Esophagus muscularis mucosa (tissue), 4 donors: ENCODE results near the gene CLEC4F. TPM values are rescaled to one million over a fixed set of nuclear protein-coding genes. Genes with fewer than 3 reads are reported as not detected.

Experiments
- DNase-seq: peaks from one replicate; pipeline ENCODE4 v3.0.0-alpha.2; 2017; ENCODE audit errors: extremely low spot score
- H3K27ac ChIP-seq, 4 donors: fragments of 200-600 bp; sonication (generic); replicated peaks in 1 of 4; 1 replicate in 3 of 4; 2 replicates in 1 of 4; pipeline ENCODE4 v1.5.1; 2016 to 2019; ENCODE audit warnings: mild to moderate bottlenecking in 1 of 4
- H3K27me3 ChIP-seq, 4 donors: fragments of 200-600 bp; sonication (generic); one replicate each; pipeline versions ENCODE4 v1.5.1 to v1.6.0; 2016 to 2019
- H3K36me3 ChIP-seq, 4 donors: fragments of 200-600 bp; sonication (generic); one replicate each; pipeline ENCODE4 v1.5.1; 2016 to 2019
- H3K4me1 ChIP-seq, 4 donors: fragments of 200-600 bp; sonication (generic); one replicate each; pipeline ENCODE4 v1.5.1; 2016 to 2019
- H3K4me3 ChIP-seq, 4 donors: fragments of 200-600 bp; sonication (generic); 1 replicate in 2 of 4; 2 replicates in 2 of 4; pipeline ENCODE4 v1.5.1; 2016 to 2019; ENCODE audit warnings: mild to moderate bottlenecking in 4 of 4, moderate library complexity in 1 of 4
- H3K9me3 ChIP-seq, 4 donors: fragments of 200-600 bp; sonication (generic); 1 replicate in 3 of 4; 2 replicates in 1 of 4; pipeline ENCODE4 v1.5.1; 2016 to 2019
- EP300 ChIP-seq: sonication (generic); formaldehyde crosslinking; IDR thresholded peaks from one replicate; pipeline ENCODE4 v1.6.1; 2017; ENCODE audit warnings: antibody characterized with exemption
- POLR2A ChIP-seq: fragments of 450-650 bp; IDR thresholded peaks from one replicate; pipeline ENCODE4 v1.6.1; 2017; ENCODE audit warnings: antibody characterized with exemption, moderate library complexity, mild to moderate bottlenecking, low read depth
- POLR2AphosphoS5 ChIP-seq, 2 donors: sonication (generic); formaldehyde crosslinking; IDR thresholded peaks; one replicate each; pipeline ENCODE4 v1.6.1; 2017; ENCODE audit warnings: antibody characterized with exemption in 2 of 2
- WGBS: methylation state at CpG from one replicate; pipeline ENCODE4 v1.1.5; 2018; 5-methylcytosine and 5-hydroxymethylcytosine counted together
- intact Hi-C: fragments of 100-400 bp; cut with DNase I; formaldehyde crosslinking; loops from one replicate; pipeline ENCODE4 v1.15.1; 2023
- total RNA-seq, 4 donors: library from RNA; depleted of rRNA; stranded (reverse); fragments of >200 nt; gene quantifications; one replicate each; pipeline versions ENCODE4 v1.1.0 to v1.2.1, GENCODE V29; 2016
- TF ChIP-seq, protein P1 (sequence below), 3 experiments: fragments of 200-600 bp in 2 of 3; fragments of 450-650 bp in 1 of 3; sonication (generic) in 2 of 3; IDR thresholded peaks; one replicate each; pipeline ENCODE4 v1.5.1; 2017 to 2019; ENCODE audit warnings: antibody characterized with exemption in 3 of 3, mild to moderate bottlenecking in 2 of 3, moderate library complexity in 1 of 3

CLEC4F gene
- total RNA-seq, 4 donors from 2014 or later: 0.13 to 0.63 (median 0.42) TPM; not detected in 1

DNA sequence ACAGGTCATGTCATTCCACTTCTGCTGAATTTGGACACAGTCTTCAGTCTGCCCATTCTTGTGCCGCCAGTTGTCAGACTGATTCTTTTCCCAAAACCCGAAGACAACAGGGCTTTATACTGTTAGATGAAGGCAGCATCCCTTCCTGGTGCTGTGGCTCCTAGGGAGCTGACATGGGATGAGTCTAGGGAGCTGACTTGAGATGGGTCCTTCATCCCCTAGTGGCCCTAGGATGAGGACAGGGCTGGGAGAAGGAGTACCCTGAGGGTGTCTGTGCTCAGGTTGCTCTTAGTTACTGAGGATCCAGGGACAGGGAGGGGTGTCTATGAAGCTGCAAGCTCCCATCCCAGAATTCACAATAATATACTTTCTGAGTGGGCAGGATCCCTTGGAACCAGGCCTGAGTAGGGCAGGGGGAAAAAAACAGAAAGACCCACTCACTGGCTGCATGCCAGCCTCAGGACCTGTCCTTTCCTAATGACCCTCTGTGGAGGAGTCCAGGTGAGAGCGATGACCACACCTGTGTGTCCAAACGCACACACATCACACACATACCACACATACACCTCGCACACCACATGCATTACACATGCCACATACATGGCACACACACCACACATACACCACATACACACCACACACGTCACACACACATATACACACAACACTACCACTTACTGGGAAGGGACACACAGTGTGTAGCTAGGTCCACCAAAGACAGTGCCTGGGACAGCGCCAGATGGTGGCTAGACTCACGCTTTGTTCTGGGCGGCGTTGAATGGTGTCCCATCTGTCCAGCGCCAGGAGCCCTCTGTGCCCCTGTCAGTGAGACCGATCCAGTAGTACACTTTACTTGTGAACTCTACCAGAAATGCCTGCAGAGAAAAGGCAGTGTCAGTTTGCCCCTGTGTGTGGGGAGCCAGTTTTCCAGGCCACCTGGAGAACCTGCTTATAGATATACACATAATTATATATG lies 11.1 kb downstream of the CLEC4F start:
- WGBS: 88% methylated on average over 12 of the region's 12 CpGs
- intact Hi-C loops: no loop called here

DNA sequence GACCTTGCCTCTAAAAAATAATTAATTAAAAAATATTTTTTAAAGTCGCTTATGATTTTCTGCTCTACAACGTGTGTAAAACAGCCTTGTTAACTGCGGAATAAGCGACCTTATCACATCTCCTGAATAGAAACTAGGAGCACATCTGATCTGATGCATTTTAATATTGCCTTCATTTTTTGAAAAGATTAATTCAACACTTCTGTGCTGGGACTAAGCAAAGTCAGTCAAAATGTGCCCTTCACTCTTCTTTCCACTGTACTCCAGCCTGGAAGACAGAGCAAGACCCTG lies 12.6 kb downstream of the CLEC4F start:
- Histone ChIP-seq H3K27me3 (peaks cover 0 to 8% (median 0%) of the 10 kb centered on the region in 4 donors), H3K36me3 (no peaks in the 10 kb centered on the region), H3K4me3 (no peak overlapping the region), H3K27ac (no peak overlapping the region), H3K4me1 (no peaks in the 10 kb centered on the region), H3K9me3 (no peaks in the 10 kb centered on the region)
- no peak for DNase-seq
- WGBS: 89% methylated on average over 4 of the region's 4 CpGs
- intact Hi-C loops: no loop called here
- TF ChIP-seq POLR2AphosphoS5 (IDR thresholded peaks at IDR 0.05) (no peak), EP300 (no peak), POLR2A (no peak)
- TF ChIP-seq, protein P1, sequence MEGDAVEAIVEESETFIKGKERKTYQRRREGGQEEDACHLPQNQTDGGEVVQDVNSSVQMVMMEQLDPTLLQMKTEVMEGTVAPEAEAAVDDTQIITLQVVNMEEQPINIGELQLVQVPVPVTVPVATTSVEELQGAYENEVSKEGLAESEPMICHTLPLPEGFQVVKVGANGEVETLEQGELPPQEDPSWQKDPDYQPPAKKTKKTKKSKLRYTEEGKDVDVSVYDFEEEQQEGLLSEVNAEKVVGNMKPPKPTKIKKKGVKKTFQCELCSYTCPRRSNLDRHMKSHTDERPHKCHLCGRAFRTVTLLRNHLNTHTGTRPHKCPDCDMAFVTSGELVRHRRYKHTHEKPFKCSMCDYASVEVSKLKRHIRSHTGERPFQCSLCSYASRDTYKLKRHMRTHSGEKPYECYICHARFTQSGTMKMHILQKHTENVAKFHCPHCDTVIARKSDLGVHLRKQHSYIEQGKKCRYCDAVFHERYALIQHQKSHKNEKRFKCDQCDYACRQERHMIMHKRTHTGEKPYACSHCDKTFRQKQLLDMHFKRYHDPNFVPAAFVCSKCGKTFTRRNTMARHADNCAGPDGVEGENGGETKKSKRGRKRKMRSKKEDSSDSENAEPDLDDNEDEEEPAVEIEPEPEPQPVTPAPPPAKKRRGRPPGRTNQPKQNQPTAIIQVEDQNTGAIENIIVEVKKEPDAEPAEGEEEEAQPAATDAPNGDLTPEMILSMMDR (IDR thresholded peaks at IDR 0.05): no peak

More for the DNA sequence above, 11.1 kb downstream of the CLEC4F start:
- H3K9me3 ChIP-seq: no peaks in the 10 kb centered on the region
- no peak for TF ChIP-seq POLR2AphosphoS5 (IDR thresholded peaks at IDR 0.05)
- TF ChIP-seq, protein P1 (IDR thresholded peaks at IDR 0.05): no peak
- no peak for TF ChIP-seq EP300
- TF ChIP-seq POLR2A: no peak
- no peaks in the 10 kb centered on the region for H3K36me3 ChIP-seq
- no peak for DNase-seq
- no peaks in the 10 kb centered on the region for H3K4me1 ChIP-seq
- H3K4me3 ChIP-seq: no peak overlapping the region
- H3K27me3 ChIP-seq: peaks cover 0 to 8% (median 0%) of the 10 kb centered on the region in 4 donors
- no peak overlapping the region for H3K27ac ChIP-seq

DNA sequence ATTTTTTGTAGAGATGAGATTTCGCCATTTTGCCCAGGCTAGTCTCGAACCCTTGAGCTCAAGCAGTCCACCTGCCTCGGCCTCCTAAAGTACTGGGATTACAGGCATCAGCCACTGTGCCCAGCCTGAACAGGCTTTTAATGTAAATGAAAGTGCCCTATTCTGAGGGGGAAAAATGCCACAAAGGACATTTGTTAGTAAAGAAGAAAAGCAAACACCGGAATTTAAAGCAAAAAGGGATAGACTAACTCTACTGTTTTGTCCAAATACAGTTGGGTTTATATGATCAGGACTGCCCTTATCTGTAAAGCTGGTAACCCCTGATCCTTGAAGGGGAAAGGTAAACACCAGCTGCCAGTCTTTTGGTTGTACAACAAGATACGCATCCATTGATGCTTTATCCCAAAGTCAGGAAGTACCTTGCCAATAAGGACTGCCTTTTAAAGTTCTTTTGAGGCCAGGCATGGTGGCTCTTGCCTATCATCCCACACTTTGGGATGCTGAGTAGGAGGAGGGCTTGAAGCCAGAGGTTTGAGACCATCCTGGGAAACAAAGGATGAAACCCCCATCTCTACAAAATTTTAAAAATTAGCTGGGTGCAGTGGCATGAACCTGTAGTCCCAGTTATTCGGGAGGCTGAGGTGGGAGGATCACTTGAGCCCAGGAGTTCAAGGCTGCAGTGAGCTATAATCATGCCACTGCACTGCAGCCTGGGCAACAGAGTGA lies 13.1 kb downstream of the CLEC4F start:
- TF ChIP-seq, protein P1 (IDR thresholded peaks at IDR 0.05): no peak
- no peak for TF ChIP-seq EP300
- no peak for TF ChIP-seq POLR2A
- no peak for TF ChIP-seq POLR2AphosphoS5 (IDR thresholded peaks at IDR 0.05)

DNA sequence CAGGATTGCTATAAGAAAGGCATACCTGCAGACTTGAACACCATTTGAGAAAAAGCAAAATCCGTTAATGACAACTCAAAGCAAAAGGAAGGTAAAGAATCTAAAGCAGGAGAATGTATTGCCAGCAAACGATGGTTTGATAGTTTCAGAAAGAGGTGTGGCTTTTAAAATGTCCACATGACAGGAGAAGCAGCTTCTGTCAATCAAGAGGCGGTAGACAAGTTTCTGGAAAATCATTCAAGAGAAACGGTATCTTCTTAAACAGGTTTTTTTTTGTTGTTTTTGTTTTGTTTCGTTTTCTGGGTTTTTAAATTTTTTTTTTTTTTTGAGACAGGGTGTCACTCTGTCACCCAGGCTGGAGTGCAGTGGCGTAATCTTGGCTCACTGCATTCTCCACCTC lies 13.8 kb downstream of the CLEC4F start:
- H3K27me3 ChIP-seq: peaks cover 0 to 11% (median 0%) of the 10 kb centered on the region in 4 donors
- H3K4me3 ChIP-seq: no peak overlapping the region
- no peaks in the 10 kb centered on the region for H3K36me3 ChIP-seq
- intact Hi-C loops: no loop called here
- no peak for DNase-seq
- H3K27ac ChIP-seq: no peak overlapping the region
- no peaks in the 10 kb centered on the region for H3K4me1 ChIP-seq
- TF ChIP-seq POLR2AphosphoS5 (IDR thresholded peaks at IDR 0.05) (no peak), EP300 (no peak), POLR2A (no peak)
- TF ChIP-seq, protein P1 (IDR thresholded peaks at IDR 0.05): no peak
- no peaks in the 10 kb centered on the region for H3K9me3 ChIP-seq
- WGBS: 67% methylated on average over 6 of the region's 6 CpGs

More for the DNA sequence above, 13.1 kb downstream of the CLEC4F start:
- Histone ChIP-seq H3K27ac (no peak overlapping the region), H3K4me1 (no peaks in the 10 kb centered on the region), H3K27me3 (peaks cover 0 to 8% (median 0%) of the 10 kb centered on the region in 4 donors), H3K36me3 (no peaks in the 10 kb centered on the region), H3K9me3 (no peaks in the 10 kb centered on the region), H3K4me3 (no peak overlapping the region)
- 79% methylated on average over 6 of the region's 6 CpGs for WGBS
- no peak for DNase-seq
- intact Hi-C loops: no loop called here
